Stimulated activated effector memory CD8-positive, alpha-beta T cell treated with anti-CD3 and anti-CD28 coated beads, Interleukin-12 subunit alpha, Interleukin-12 subunit beta, amount 100 ng/mL, for 72 hours (primary cell): ENCODE measurements around the gene EMC8.
"Not testable (repeated sequence)": the region's sequence is repeated elsewhere in the genome, so short reads cannot be mapped to it uniquely, and the experiment has no call there.

Experiments
- ATAC-seq: fragments of 150-1000 bp; cut with Tn5 transposase; 2 replicates; pipeline ENCODE4 v1.10.0; 2021
- DNase-seq, 2 donors: peaks; one replicate each; pipeline ENCODE4 v3.0.0; 2021 to 2022; ENCODE audit warnings: low spot score in 2 of 2
- H3K27ac Mint-ChIP-seq: one replicate; pipeline ENCODE4 v1.8.0; 2022; ENCODE audit warnings: mild to moderate bottlenecking, mixed read lengths
- H3K36me3 Mint-ChIP-seq: one replicate; pipeline ENCODE4 v1.8.0; 2022; ENCODE audit warnings: mild to moderate bottlenecking, mixed read lengths
- H3K4me1 Mint-ChIP-seq: one replicate; pipeline ENCODE4 v1.8.0; 2022; ENCODE audit warnings: mixed read lengths
- H3K4me3 Mint-ChIP-seq: one replicate; pipeline ENCODE4 v1.8.0; 2022; ENCODE audit warnings: mild to moderate bottlenecking, mixed read lengths
- H3K9me3 Mint-ChIP-seq: one replicate; pipeline ENCODE4 v1.8.0; 2022; ENCODE audit warnings: mixed read lengths

Gene EMC8

GRCh38 chr16:85838876-85839585 lies 39.7 kb upstream of the EMC8 start:
- DNase-seq: no peak
- Mint-ChIP-seq H3K4me1 (no peaks in the 10 kb centered on the region), H3K27ac (no peak overlapping the region), H3K4me3 (no peak overlapping the region), H3K9me3 (no peaks in the 10 kb centered on the region), H3K36me3 (no peaks in the 10 kb centered on the region)
- no peak for ATAC-seq

GRCh38 chr16:85838381-85838780 lies 39.0 kb upstream of the EMC8 start:
- no peak for DNase-seq
- Mint-ChIP-seq H3K36me3 (no peaks in the 10 kb centered on the region), H3K4me3 (no peak overlapping the region), H3K9me3 (peaks cover 2% of the 10 kb centered on the region), H3K27ac (no peak overlapping the region), H3K4me1 (no peaks in the 10 kb centered on the region)
- no peak for ATAC-seq

DNA sequence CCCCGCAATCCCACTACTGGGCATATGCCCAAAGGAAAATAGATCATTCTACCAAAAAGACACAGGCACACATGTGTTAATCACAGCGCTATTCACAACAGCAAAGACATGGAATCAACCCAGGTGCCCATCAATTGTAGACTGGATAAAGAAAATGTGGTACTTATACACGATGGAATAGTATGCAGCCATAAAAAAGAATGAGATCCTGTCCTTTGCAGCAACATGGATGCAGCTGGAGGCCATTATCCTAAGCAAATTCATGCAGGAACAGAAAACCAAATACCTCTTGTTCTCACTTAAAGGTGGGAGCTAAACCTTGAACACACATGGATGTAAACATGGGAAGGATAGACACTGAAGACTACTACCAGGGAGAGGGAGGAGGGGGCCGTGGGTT lies 38.3 kb upstream of the EMC8 start:
- H3K4me3 Mint-ChIP-seq, ATAC-seq, H3K27ac Mint-ChIP-seq, DNase-seq, H3K36me3 Mint-ChIP-seq, H3K4me1 Mint-ChIP-seq, H3K9me3 Mint-ChIP-seq: not testable (repeated sequence)

- Mint-ChIP-seq H3K36me3 (no peaks in the 10 kb centered on the region), H3K4me1 (no peaks in the 10 kb centered on the region), H3K27ac (no peak overlapping the region), H3K9me3 (peaks cover 2% of the 10 kb centered on the region), H3K4me3 (no peak overlapping the region)
- DNase-seq: no peak
- no peak for ATAC-seq
Observed at GRCh38 chr16:85836706-85837582, 37.6 kb upstream of the EMC8 start.

DNA sequence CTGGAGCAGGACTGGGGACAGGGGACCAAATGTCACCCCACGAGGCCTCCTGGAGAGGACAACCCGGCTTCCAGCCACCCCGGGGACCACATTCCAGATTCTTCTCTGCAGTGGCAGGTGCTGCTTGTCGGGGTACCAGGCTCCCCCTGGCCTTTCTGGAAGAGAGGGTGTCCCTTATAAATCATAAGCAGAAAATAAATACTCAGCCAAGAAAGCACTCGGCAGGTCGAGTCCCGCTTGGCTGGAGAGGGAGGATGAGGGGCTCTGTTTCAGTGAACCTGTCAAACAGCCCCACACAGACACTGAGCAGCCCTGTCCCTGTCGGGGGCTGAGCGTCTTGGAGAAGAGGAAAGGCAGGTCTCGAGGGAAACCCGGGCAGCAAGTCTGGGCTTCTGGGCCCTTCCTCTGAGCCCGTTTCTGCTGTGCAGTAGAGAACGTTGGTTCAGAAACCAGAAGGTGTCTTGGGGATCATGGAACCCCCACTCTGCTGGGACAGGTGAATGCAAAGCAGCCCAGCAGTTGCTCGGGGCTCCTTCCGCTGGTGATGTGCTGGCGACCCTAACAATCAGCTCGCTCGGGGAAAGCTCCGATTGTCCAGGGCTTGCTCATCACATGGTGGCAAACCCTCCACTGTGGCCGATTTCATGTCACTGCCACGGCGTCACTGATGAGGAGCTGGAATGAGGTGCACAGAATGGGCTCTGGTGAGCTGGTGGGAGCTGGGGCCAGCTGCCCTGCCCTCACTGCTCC lies 36.8 kb upstream of the EMC8 start:
- H3K9me3 Mint-ChIP-seq: peaks cover 2% of the 10 kb centered on the region
- H3K27ac Mint-ChIP-seq: no peak overlapping the region
- H3K36me3 Mint-ChIP-seq: no peaks in the 10 kb centered on the region
- H3K4me3 Mint-ChIP-seq: no peak overlapping the region
- DNase-seq: no peak
- ATAC-seq: no peak
- no peaks in the 10 kb centered on the region for H3K4me1 Mint-ChIP-seq

GRCh38 chr16:85835227-85835751 lies 35.9 kb upstream of the EMC8 start:
- H3K36me3 Mint-ChIP-seq: no peaks in the 10 kb centered on the region
- DNase-seq: no peak
- peaks cover 2% of the 10 kb centered on the region for H3K9me3 Mint-ChIP-seq
- H3K4me3 Mint-ChIP-seq: no peak overlapping the region
- no peaks in the 10 kb centered on the region for H3K4me1 Mint-ChIP-seq
- no peak overlapping the region for H3K27ac Mint-ChIP-seq
- no peak for ATAC-seq

DNA sequence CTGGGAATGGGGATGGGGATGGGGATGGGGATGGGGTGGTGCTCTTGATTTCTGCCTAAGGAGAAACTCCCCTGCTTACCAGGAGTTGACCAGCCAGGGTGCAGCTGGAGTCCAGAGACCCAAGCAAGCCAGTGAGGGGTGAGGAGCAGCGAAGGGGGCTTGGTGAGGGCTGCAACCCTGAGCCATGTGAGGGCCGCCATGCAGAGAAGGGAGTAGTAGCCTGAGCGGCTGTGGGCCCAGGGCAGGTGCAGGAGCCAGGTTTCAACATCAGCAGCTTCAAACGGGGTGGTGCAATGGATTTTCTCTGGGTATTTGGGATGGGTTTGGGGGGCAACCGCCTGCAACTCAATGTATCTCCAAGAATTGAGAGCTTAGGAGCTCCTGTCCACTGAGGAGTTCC lies 35.4 kb upstream of the EMC8 start:
- H3K4me1 Mint-ChIP-seq: peaks cover 2% of the 10 kb centered on the region
- no peak overlapping the region for H3K4me3 Mint-ChIP-seq
- ATAC-seq (no peak), DNase-seq (no peak)
- no peak overlapping the region for H3K27ac Mint-ChIP-seq
- H3K9me3 Mint-ChIP-seq: peaks cover 2% of the 10 kb centered on the region
- H3K36me3 Mint-ChIP-seq: no peaks in the 10 kb centered on the region

DNA sequence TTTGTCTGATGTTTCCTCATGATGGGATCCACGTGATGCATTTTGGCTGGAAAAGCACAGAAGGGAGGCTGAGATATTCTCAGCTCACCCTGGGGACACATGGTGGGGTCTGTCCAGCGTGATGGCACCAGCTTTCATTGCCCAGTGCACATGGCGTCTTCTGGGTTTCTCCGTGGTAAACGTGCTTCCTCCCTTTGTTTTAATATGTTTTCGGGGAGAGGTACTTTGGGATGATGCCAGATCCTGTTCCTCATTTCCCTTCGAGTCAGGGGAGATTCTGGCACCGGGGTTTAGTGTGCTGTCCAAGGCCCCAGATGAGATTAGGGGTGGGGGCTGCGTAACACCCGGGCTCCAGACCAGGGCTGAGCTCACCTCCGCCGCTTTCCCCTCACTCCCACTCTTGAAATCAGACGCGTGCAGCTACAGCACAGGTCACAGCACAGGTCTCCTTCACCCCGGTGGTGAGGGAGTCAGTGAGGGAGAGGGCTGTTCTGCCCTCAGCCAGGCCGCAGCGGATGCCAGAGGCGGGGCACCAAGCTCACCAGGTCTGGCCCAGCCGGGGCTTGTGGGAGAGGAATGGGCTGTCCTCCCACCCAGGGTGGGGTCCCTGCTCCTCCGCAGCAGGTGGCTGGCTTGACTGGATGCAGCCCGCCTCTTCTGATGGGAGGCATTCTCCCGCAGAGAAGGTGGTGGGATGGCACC lies 34.0 kb upstream of the EMC8 start:
- DNase-seq: no peak
- no peak overlapping the region for H3K4me3 Mint-ChIP-seq

GRCh38 chr16:85832570-85833218 lies 33.4 kb upstream of the EMC8 start:
- H3K9me3 Mint-ChIP-seq: peaks cover 7% of the 10 kb centered on the region
- peaks cover 15% of the 10 kb centered on the region for H3K4me1 Mint-ChIP-seq
- no peak overlapping the region for H3K4me3 Mint-ChIP-seq
- no peaks in the 10 kb centered on the region for H3K36me3 Mint-ChIP-seq
- ATAC-seq (no peak), DNase-seq (no peak)
- no peak overlapping the region for H3K27ac Mint-ChIP-seq

More for the DNA sequence above, 34.0 kb upstream of the EMC8 start:
- Mint-ChIP-seq H3K4me1 (peaks cover 15% of the 10 kb centered on the region), H3K9me3 (peaks cover 7% of the 10 kb centered on the region), H3K36me3 (no peaks in the 10 kb centered on the region), H3K27ac (no peak overlapping the region)
- no peak for ATAC-seq

GRCh38 chr16:85830821-85831220 lies 31.5 kb upstream of the EMC8 start:
- Mint-ChIP-seq H3K36me3 (no peaks in the 10 kb centered on the region), H3K9me3 (peaks cover 7% of the 10 kb centered on the region), H3K27ac (no peak overlapping the region), H3K4me1 (peaks cover 15% of the 10 kb centered on the region), H3K4me3 (no peak overlapping the region)
- ATAC-seq (no peak), DNase-seq (no peak)

GRCh38 chr16:85829751-85830445 lies 30.6 kb upstream of the EMC8 start:
- no peaks in the 10 kb centered on the region for H3K36me3 Mint-ChIP-seq
- no peak for ATAC-seq
- H3K4me1 Mint-ChIP-seq: peaks cover 15% of the 10 kb centered on the region
- H3K27ac Mint-ChIP-seq: no peak overlapping the region
- H3K9me3 Mint-ChIP-seq: peaks cover 7% of the 10 kb centered on the region
- H3K4me3 Mint-ChIP-seq: peak overlapping the region; percentile 23
- no peak for DNase-seq

DNA sequence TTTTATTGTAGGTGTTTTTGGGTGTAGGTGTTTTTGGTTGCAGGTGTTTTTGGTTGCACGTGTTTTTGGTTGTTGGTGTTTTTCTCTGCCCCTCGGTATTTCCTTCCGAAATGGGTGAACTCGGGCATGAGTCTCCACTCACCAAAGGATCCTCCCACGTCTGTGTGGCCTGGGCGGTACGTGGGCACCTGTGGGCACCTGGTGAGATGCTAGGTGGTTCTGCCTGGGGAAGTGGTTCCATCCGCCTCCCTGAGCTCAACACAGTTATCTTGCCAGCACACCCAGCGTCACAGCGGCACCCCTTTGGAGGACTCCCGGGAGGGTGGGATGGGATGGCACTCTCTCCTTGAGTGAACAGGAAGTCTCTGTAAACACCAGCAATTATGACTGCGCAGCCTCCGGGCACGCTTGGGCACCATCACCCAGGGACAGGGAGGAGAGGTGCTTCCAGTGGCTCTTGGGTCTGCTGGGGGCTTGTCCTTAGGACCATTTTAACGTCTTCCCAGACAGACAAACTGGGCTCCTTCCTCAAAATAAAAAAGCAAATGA lies 29.9 kb upstream of the EMC8 start:
- Mint-ChIP-seq H3K36me3 (no peaks in the 10 kb centered on the region), H3K4me3 (peak overlapping the region; percentile 23), H3K27ac (no peak overlapping the region), H3K4me1 (peaks cover 15% of the 10 kb centered on the region), H3K9me3 (peaks cover 7% of the 10 kb centered on the region)
- ATAC-seq (no peak), DNase-seq (no peak)

DNA sequence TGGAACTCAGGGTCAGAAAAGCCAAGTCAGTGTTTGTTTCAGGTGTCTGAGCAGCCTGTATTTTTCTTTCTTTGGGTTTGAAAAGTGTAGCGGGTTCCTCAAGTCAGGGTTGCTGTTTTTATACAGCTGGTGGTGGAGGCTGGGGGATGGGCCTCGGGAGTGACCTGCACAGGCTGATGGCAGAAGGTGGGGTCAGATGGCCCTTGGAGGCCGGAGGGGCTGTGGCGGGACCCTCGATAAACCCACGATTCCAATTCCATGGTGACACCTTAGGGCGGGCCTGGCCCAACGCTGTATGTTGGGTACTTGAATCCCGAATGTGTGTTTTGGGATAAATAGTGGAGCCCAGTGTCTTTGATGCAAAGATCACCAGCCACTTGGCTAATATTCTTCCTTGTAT lies 28.8 kb upstream of the EMC8 start:
- Mint-ChIP-seq H3K4me1 (peaks cover 15% of the 10 kb centered on the region), H3K36me3 (no peaks in the 10 kb centered on the region), H3K27ac (no peak overlapping the region), H3K9me3 (peaks cover 4% of the 10 kb centered on the region), H3K4me3 (no peak overlapping the region)
- no peak for DNase-seq
- ATAC-seq: no peak
